AG08395 (cell line): ENCODE results near the gene RASA2.
"Not testable (repeated sequence)": the region's sequence is repeated elsewhere in the genome, so short reads cannot be mapped to it uniquely, and the experiment has no call there.

ENCODE experiments used
- DNase-seq: peaks from one replicate; pipeline ENCODE4 v3.0.0; 2012; ENCODE audit warnings: mixed read lengths, low spot score

The RASA2 gene

DNA sequence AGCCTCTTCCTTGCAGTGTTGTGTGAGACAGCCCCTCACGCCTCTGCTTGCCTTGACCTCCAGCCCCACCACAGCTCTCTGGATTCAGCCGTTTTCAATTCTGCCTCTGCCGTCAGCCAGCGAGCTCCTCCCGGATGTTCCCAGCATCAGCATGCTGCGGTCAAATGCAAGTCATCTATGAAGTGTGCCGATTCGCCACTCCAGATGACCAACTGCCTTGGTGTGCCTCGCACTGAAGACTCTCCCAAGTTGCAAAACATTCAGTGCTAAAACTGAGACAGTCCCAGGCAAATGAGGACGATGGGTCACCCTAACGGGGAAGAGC is 30.6 kb upstream of the RASA2 start:
- DNase-seq: peak; percentile 90

DNA sequence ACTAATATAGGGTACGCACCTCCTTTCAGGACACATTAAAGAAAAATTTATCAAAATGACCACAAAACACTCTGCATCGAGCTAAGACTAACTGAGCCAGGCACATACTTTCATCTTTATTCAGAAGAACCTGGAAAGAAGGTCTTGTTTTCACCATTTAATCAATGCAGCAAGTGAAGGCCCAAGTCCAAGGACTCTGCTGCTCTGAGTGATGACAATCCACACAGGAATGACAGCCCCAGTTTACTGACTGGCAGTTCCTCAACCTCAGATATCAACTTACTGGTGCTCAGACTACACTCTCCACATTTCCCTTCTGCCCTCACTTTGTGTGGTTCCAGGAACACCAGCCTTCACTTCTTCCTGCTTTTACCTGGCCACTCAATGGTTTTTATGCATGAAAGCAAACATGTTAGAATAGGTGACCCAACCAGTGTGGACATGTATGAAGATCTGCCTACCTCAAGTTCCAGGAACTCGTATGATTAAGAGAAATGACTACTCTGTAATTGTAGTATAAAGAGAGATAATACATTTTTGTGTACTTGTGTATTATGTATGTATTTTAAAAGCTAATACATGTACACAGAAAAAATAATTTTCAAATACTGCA is 29.1 kb upstream of the RASA2 start:
- no peak for DNase-seq

DNA sequence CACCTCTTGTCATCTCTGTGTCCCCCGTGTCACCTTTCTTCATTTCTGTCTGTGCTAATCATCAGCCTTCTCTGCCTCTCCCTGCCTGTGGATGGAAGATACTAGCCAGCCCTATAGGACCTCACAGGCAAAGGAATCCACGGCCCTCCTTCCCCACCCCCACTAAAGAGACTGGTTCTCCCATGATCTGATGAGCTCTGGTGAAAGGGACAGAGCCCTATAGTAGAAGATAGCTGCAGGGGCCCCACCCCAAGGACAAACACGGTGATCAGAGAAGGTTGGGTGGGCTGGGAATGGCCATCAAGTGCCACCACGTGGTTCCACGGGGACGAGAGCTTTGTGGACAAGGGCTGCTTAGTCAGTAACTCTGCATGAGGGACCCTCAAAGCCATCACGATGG is 27.8 kb upstream of the RASA2 start:
- DNase-seq: no peak

DNA sequence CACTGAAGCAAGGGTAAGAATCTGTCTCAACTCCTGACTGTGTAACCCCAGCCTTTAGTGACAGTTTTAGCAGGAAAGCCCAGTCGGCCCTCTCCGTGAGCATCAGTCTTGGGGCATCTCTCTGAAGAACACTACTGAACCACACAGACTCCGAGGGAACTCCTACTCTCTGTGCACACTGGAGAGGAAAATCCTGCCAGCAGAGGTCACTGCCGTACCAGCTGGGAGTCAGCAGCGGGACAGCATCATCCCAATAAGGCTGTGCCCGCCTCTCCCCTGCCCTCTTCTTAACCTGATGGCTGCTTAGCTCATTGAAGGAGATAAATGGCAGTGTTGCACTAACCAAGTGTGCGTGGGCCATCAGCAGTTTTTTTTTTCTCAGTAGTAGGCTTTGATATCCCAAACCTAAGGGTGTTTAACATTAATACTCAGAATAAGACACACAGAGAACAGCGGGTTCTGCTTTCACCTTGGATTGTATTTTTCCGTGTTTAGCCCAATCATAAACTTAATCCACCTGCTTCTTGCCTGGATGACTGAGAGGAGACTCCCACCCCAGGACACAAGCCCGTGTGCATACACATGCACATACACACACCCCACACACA is 26.6 kb upstream of the RASA2 start:
- peak; percentile 90 for DNase-seq

DNA sequence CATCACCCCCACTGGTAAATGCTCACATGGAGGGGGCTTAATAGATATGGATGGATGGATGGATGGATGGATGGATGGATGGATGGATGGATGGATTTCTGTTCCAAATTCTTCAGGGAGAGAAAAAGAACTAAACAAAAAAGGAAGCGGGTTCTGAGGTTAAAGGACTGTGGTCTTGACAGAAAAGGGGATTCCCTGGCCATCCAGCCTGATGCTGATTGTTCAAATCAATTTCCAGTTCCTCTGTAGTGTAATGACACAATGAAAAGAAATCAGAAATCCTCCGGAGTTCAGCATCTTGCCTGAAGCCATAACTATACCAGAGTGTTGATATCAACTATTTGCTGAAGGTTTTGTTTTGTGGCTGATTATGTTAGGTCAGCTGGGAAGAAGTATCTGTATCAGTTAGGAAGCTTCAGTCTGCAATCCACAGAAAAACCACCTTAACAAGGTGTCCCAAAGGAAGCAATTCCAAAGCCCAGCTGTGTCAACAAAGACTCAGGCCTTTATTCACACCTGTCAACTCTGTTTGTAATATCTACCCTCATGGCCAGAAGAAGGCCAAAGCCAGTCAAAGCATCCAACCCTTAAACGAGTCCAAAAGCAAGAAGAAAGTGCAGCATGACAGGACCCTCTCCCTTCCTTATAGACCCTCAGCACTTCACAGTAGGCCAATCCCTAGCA is 24.5 kb upstream of the RASA2 start:
- no peak for DNase-seq

DNA sequence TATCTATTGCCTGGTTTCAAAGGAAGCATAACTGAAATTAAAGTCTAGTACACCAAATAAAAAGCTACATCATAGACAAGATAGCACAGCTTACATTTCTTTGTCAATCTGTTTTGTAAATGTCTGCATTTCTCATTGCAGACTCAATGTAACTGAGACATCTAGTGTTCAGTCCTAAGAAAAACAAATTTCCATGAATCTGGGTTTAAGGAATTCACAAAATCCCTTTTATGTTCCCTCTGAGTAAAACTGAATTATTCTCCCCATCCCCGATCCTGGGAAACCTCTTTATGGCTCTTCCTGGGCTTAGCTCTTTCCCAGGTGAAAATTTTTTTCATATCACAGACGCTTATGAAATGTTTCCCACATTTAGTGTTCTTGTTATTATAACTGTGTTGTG is 21.6 kb upstream of the RASA2 start:
- DNase-seq: peak; percentile 28

DNA sequence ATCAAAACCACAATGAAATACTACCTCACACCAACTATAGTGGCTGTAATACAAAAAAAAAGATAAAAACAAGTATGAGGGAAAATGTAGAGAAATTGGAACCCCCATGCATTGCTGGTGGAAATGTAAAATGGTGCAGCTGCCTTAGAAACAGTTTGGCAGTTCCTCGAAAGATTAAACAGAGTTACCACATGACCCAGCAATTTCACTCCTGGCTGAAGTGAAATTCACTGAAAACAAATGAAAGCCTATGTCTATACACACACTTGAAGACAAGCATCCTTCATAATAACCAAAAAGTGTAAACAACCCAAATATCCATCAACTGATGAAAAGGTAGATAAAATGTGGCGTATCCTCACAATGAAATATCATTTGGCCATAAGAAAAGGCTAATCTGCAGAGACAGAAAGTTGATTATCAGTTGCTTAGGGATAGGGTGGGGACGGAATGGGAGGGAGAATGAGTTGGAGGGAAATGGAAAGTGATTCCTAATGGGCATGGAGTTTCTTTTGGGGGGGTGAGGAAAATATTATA is 20.1 kb upstream of the RASA2 start:
- DNase-seq: no peak

DNA sequence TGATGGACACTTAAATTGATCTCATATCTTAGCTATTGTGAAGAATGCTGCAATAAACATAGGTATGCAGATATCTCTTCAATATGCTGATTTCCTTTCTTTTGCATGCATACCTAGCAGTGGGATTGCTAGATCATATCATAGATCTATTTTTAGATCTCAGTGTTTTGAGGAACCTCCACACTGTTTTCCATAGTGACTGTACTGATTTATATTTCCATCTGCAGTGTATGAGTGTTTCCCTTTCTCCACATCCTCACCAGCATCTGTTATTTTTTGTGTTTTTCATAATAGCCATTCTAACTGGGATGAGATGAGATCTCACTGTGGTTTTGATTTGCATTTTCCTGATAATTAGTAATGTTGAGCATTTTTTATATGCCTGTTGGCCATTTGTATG is 17.1 kb upstream of the RASA2 start:
- no peak for DNase-seq

DNA sequence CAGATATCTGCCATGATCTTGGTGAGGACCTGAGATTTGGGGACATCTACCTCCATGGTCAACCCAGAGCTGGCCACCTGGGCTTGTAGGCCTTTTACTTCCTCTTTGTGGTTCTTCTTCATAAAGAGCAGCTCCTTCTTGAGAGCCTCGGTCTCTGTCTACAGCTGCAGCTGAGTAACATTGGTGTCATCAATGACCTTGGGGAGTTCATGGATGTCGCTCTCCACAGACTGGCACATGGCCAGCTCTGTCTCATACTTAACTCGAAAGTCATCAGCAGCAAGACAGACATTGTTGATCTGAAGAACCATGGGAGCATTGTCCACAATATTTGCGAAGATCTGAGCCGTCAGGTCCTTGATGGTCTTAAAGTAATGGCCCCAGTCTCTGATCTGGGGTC is 15.7 kb upstream of the RASA2 start:
- DNase-seq: peak; percentile 26

DNA sequence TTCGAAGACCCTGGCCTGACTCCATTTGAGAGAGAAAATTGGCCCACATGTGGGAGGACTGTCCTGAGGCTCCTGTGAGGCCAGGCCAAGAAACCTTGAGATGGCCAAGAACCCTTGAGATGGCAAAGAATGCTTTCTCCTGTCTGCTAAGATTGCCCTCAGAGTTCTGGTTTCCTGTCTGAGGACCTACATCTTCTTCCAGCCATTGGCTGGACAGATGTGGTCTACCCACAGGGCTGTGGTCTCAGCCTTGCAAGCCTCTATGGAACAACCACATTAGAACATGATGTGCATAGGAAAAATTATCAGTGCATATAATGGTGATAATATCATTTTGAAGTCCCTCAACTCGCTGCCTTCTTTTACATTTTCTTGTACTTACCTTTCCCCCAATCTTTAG is 10.8 kb upstream of the RASA2 start:
- no peak for DNase-seq

DNA sequence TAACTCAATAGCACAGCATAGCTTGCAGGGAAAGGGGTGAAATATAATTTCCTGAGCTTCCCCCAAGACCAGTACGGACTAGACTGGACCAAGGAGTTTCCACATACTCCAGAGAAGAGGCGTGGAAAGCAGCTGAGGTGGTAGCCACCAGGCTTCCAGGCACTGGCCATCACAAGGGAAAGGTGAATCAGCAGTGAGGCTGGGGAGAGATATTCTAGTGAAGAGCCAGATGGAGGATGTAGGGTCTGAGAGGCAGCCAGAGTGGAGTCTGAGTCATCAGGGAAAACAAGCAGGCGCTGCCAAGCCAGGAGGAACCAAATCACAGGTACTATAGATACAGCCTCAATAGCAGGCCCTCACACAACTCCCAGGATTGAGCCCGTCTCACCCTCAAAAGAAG is 9.6 kb upstream of the RASA2 start:
- DNase-seq: peak; percentile 68

DNA sequence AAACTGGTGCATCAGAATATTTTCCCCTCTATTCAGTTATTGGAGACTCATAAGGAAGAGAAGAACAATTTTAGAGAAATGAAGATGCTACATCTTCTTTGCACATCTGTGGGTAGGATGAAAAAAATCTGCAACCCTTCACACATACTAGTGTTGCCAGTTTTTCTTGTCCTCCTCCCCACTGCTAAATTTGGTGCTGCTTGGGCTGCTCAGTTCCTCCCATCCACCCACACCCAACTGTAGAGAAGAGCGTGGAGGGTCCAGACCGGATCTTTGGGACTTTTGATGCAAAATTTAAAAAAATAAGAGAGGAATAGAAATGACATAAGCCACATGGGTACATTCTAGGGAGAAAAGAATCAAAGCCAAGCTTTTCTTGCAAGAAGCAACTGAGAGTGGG is 8.7 kb upstream of the RASA2 start:
- DNase-seq: no peak

DNA sequence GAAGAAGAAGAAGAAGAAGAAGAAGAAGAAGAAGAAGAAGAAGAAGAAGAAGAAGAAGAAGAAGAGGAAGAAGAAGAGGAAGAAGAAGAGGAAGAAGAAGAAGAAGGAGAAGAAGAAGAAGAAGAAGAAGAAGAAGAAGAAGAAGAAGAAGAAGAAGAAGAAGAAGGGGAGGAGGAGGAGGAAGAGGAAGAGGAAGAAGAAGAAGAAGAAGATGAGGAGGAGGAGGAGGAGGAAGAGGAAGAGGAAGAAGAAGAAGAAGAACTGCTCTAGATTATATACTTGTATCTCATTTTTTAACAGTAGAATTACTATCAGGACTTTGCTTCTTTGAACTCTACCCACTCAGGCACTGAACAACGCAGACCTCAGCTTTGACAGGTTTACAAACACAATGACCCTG is 8.0 kb upstream of the RASA2 start:
- DNase-seq: not testable (repeated sequence)

DNA sequence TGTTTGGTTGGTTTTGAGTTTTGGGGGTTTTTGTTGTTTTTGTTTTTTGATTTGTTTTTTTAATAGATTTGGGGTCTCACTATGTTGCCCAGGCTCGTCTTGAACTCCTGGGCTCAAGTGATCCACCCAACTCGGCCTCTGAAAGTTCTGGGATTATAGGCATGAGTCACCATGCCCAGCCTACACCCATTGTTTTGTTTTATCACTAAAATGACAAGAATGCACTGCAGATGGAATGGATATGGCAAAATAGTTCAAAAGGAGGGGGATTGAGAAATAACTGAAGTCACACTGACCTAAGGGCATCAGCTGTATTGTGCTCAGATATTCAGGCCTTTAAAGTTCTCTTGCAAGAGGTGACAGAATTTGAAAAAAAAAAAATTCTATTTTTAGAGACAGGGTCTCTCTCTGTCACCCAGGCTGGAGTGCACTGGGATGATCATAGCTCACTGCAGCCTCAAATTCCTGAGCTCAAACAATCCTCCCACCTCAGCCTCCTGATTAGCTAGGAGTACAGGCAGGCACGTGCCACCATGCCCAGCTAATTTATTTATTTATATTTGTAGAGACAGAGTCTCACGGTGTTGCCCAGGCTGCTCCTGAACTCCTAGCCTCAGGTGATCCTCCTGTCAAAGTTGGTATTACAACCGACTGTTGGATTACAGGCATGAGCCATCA is 4.4 kb upstream of the RASA2 start:
- peak; percentile 80 for DNase-seq

DNA sequence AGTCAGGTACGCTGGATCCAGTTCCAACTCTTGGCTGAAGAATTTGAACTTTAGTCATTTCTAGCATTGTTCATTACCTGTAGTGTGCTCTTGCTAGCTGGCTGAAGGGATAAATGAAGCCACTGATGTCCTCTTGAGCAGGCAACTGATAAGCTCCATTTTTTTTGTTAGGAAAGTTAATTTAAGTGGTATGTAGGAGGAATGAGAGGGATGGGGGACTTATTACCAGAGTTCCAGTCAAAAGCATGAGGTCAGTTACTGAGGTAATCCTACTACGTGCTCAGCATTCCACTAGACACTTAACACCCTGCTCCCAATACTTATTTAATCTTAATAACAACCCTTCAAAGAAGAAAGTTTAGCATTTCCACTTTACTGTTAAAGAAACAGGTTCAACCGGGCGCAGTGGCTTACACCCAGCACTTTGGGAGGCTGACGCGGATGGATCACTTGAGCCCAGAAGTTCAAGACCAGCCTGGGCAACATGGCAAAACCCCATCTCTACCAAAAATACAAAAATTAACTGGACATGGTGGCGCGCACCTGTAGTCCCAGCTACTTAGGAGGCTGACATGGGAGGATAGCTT is 2.0 kb upstream of the RASA2 start:
- no peak for DNase-seq

DNA sequence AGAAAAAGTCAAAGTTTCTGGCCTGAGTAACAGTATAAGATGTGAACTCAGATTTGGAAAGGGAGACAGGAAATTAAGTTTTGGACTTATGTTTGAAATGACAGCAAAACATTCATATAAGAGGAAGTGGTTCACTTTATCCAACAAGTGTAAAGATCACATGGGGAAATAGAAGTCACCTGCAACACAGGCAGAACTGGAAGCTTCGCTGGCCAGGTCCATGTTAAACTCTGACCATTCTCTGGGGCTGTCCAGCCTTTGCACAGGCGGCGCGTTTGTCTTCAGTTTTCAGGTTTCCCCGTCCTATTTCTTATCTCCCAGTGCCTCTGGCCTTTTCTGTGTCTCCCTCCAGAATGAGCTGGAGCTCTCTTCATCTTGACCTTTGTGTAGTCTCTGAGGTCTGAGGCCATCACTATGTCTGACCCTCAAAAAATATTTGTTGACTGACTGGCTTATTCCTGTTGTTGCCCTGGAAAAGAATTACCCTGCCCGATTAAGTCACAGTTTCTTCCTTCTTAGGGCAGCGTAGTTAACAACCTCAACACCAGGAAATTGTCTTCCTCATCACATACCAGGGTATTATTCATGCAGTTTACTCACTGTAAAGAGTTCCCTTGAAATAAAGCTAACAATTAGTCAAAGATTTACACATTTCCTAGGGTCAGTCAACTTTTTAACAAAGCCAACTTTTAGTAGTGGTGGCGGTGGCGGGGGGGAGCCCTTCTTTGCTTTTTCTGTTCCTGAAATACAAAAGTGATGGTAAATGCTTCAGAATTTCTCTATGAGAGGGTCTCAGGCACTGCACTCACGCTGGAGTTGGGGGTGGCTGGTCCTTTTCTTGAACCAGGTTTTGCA is 959 bp upstream of the RASA2 start:
- DNase-seq: peak; percentile 70

DNA sequence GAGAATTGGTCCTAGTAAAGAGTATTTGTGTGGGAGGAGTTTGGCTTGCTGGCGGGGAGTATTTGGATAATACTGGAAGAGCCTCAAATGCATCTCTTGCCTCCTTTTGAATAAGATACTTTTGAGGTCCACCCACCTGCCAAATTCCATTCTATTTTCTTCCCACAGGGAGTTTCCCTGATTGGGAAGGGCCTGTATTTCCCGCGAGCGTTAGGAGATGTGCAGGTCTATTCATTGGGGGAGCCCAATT is 406 bp upstream of the RASA2 start:
- no peak for DNase-seq

DNA sequence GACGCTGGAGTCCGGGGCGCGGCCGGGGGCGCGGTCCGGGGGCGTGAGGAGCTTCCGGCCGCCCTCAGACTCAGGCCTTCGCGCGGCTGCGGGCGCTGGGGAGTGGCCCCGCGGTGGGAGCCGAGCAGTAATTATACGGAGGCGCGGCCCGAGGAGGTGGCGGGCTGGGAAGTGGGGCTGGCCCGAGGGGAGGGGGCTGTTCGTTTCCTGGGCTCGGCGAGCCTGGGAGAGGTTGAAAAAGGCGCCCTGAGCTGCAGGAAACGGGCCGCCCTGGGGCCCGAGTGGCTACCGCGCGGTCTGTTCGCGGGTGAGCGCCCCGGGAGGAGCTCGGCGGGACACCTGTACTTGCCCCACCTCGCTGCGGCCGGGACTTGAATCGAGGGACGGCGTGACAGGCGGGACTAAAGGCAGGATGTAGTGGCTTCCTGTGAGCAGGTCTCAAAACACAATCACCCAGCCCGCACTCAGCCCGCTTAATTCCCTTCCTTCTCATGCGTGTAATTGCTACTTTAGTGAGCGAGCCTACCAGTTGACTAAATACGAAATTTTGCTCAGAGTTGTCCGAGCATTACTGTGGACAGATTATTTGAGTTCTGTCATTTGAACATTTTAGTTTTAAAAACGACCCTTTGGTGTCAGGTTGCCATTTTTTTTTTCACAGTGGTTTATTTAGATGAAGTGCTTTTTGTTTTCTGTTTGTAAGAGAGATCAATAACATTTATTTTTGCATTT is 860 bp downstream of the RASA2 start:
- peak; percentile 34 for DNase-seq

DNA sequence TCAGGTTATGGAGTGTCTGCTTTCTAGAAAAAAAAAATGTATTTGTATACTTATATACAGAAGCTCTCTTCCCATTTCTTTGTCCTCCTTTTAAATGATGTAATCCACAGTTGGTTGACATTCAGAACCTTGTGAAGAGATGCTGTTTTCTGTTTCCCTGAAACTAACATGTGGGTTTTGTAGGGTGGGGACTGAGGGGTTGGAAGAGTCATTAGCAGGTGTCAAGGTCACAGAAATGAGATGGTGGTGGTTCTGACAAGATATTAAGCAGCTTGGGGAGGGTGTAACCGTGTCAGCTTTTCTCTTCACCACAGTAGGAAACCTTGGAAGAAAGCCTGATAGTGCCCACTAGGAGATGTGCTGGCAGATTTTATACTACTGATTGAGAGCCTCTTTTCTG is 2.4 kb downstream of the RASA2 start:
- DNase-seq: no peak

DNA sequence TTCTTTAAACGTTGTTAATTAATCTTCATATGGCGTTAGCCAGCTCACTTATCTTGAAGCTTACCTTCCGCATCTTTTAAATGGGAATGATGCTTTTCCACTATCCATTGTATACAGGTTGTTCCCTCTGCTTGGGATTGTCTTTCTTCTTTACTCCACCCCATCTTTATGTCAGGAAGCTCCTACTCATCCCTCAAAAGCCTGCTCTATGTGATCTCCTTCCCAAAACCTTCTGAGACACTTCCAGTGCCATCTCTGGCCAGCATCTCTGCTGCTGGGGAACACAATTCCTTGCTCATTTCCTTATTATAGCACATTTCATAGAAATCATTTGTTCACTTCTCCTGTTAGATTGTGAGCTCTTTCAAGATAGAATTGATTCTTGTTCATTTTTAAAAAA is 4.3 kb downstream of the RASA2 start:
- DNase-seq: no peak

DNA sequence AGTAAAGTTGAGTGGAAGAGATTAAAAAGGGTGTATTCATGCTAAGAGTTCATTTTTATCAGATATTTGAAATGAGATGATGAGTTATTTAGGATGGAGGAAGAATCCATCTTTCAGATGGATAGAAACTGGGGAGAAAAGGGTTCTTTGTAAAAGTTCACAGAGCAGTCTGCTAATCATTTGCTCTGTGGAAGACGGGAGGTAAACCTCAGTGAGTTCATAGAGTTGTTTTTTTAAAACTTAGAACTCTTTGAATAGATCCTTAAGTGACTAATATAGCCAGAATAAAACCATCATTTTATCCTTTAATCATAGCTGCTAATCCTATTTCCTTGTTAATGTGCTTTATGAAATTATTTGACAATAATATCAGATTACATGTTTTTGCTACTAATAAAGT is 5.1 kb downstream of the RASA2 start:
- no peak for DNase-seq
